Lower leg skin (tissue), 4 donors: ENCODE results near the gene MUC22. TPM values are rescaled to one million over a fixed set of nuclear protein-coding genes. Genes with fewer than 3 reads are reported as not detected.

ENCODE experiments used
- DNase-seq, 2 donors: peaks; one replicate each; pipeline ENCODE4 v3.0.0-alpha.2; 2019; ENCODE audit warnings: low spot score in 2 of 2
- H3K4me3 ChIP-seq: fragments of 200-600 bp; sonication (generic); 2 replicates; pipeline ENCODE4 v1.5.1; 2017; ENCODE audit warnings: mild to moderate bottlenecking, low read depth; ENCODE audit not compliant: poor library complexity, severe bottlenecking
- CTCF ChIP-seq, 3 donors: fragments of 450-650 bp; IDR thresholded peaks; one replicate each; pipeline ENCODE4 v1.5.1; 2016; ENCODE audit warnings: antibody characterized with exemption in 3 of 3, mild to moderate bottlenecking in 3 of 3, moderate library complexity in 2 of 3
- POLR2A ChIP-seq, 2 donors: fragments of 450-650 bp; IDR thresholded peaks; one replicate each; pipeline ENCODE4 v1.6.1; 2016 to 2017; ENCODE audit warnings: antibody characterized with exemption in 2 of 2, mild to moderate bottlenecking in 1 of 2, moderate library complexity in 1 of 2
- WGBS, 2 donors: methylation state at CpG; one replicate each; pipeline ENCODE4 v1.1.5; 2018; 5-methylcytosine and 5-hydroxymethylcytosine counted together
- intact Hi-C: fragments of 100-400 bp; cut with DNase I; formaldehyde crosslinking; loops from one replicate; pipeline ENCODE4 v1.15.0; 2023; ENCODE audit warnings: low total_unique reads
- total RNA-seq, 4 donors: library from RNA; depleted of rRNA; stranded (reverse); fragments of >200 nt; gene quantifications; one replicate each; pipeline ENCODE4 v1.1.0, GENCODE V29; 2016

The MUC22 gene
- not detected for total RNA-seq

- H3K4me3 ChIP-seq: no peak within 1 kb of the TSS
- intact Hi-C loops: no loop called here
- no peak for TF ChIP-seq CTCF (IDR thresholded peaks at IDR 0.05)
- DNase-seq: no peak
- WGBS, 2 donors: 66 to 74% methylated on average over 4 of the region's 4 CpGs
Observed at GRCh38 chr6:31010393-31011060, at the start of gene MUC22. TSS of gene MUC22 (plus strand) at chr6:31010474. CDS start at chr6:31010707, 233 bp downstream.

- TF ChIP-seq CTCF (IDR thresholded peaks at IDR 0.05): no peak
- intact Hi-C loops: no loop called here
- H3K4me3 ChIP-seq: no peak overlapping the region
- WGBS, 2 donors: 67 to 85% methylated on average over 9 of the region's 9 CpGs
- DNase-seq: no peak
Observed at GRCh38 chr6:30960907-30961673, 49.2 kb upstream of the MUC22 start.

GRCh38 chr6:30962716-30963115, 47.6 kb upstream of the MUC22 start:
- intact Hi-C loops: no loop called here
- TF ChIP-seq CTCF (IDR thresholded peaks at IDR 0.05) (no peak), POLR2A (IDR thresholded peaks at IDR 0.05) (no peak)
- no peak overlapping the region for H3K4me3 ChIP-seq
- DNase-seq: no peak

GRCh38 chr6:30963641-30964040, 46.6 kb upstream of the MUC22 start:
- TF ChIP-seq POLR2A (IDR thresholded peaks at IDR 0.05) (no peak), CTCF (IDR thresholded peaks at IDR 0.05) (no peak)
- H3K4me3 ChIP-seq: no peak overlapping the region
- intact Hi-C loops: no loop called here
- 38 to 58% methylated on average over 6 of the region's 6 CpGs for WGBS, 2 donors
- no peak for DNase-seq

- H3K4me3 ChIP-seq: no peak overlapping the region
- intact Hi-C loops: no loop called here
- TF ChIP-seq CTCF (IDR thresholded peaks at IDR 0.05): no peak
- TF ChIP-seq POLR2A (IDR thresholded peaks at IDR 0.05): no peak
- no peak for DNase-seq
- 60 to 66% methylated on average over 4 of the region's 4 CpGs for WGBS, 2 donors
Observed at GRCh38 chr6:30964075-30964474, 46.2 kb upstream of the MUC22 start.
